Measurements from ENCODE around the gene SPEM1.
"Not testable (repeated sequence)": the region's sequence is repeated elsewhere in the genome, so short reads cannot be mapped to it uniquely, and the experiment has no call there.

The SPEM1 gene

GRCh38 chr17:7467498-7467897 is 47.4 kb downstream of the SPEM1 start:
- DNase-seq, result no peak

- DNase-seq, result no peak
Observed at GRCh38 chr17:7468290-7468689, 48.2 kb downstream of the SPEM1 start.

- DNase-seq, result no peak
Observed at GRCh38 chr17:7468804-7469389, 48.8 kb downstream of the SPEM1 start.

GRCh38 chr17:7469843-7470242 is 49.7 kb downstream of the SPEM1 start:
- DNase-seq, result not testable (repeated sequence)

- DNase-seq, result not testable (repeated sequence)
Observed at GRCh38 chr17:7470457-7470973, 50.4 kb downstream of the SPEM1 start.

All from anterior cingulate cortex (tissue), 58 donors.